SH-SY5Y (cell line): ENCODE results near the gene DNAH10.

Experiments
- GATA2 ChIP-seq: IDR thresholded peaks from 2 replicates; pipeline ENCODE4 v1.6.1; 2011; ENCODE audit warnings: mild to moderate bottlenecking, low read depth, low read length
- GATA3 ChIP-seq: IDR thresholded peaks from 2 replicates; pipeline ENCODE4 v1.6.1; 2011; ENCODE audit warnings: low read depth, mild to moderate bottlenecking, low read length, moderate library complexity

The DNAH10 gene, protein sequence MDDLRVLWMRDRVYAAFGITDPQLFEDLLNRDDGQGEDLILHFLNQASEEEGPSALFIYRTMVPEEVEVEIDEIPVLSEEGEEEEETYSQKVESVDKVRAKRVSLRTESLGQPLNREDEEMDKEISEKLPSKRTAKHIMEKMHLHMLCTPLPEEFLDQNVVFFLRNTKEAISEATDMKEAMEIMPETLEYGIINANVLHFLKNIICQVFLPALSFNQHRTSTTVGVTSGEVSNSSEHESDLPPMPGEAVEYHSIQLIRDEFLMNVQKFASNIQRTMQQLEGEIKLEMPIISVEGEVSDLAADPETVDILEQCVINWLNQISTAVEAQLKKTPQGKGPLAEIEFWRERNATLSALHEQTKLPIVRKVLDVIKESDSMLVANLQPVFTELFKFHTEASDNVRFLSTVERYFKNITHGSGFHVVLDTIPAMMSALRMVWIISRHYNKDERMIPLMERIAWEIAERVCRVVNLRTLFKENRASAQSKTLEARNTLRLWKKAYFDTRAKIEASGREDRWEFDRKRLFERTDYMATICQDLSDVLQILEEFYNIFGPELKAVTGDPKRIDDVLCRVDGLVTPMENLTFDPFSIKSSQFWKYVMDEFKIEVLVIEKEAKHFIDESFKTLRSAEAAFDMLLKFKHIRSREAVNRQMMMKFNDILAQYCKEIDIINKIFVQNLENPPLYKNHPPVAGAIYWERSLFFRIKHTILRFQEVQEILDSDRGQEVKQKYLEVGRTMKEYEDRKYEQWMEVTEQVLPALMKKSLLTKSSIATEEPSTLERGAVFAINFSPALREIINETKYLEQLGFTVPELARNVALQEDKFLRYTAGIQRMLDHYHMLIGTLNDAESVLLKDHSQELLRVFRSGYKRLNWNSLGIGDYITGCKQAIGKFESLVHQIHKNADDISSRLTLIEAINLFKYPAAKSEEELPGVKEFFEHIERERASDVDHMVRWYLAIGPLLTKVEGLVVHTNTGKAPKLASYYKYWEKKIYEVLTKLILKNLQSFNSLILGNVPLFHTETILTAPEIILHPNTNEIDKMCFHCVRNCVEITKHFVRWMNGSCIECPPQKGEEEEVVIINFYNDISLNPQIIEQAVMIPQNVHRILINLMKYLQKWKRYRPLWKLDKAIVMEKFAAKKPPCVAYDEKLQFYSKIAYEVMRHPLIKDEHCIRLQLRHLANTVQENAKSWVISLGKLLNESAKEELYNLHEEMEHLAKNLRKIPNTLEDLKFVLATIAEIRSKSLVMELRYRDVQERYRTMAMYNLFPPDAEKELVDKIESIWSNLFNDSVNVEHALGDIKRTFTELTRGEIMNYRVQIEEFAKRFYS (N-terminal part only)

DNA sequence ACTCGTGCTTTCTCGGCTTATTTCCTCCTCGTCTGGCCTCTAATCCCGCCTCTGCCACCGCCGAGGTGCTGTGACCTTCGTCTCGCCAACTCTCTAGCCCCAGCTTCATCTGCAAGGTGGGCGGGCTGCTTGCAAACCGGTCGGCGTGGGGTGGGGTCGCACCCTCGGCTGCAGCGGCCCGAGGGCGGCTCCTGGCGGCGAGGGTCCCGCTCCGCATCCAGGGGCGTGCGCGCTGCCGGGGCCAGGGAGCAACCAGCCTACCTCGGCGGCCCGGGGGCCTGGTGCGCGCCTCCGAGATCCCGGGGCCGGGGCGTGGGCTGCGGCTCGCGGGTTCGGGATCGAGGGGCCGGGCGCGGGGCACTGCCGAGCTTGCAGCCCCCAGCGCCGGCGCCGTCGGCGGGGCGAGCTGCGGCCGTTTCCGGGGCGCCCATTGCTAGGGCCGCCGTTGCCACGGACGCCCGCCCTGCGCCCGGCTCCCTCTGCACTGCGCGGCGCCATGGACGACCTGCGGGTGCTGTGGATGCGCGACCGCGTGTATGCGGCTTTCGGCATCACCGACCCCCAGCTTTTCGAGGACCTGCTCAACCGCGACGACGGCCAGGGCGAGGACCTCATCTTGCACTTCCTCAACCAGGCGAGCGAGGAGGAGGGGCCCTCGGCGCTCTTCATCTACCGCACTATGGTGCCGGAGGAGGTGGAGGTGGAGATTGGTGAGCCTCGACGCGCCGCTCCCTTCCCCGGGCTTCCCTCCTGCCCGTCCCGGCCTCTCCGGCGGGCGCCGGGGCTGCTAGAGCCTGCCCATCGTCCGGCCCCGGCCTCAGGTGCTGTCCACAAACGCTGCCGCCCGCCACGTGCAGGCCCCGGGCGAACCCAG, at the start of gene DNAH10:
DNAH10 (plus strand) TSS at position 461 of the 874 bp plus-strand sequence; CDS start at position 497, 36 bp downstream.
- TF ChIP-seq GATA2 = no peak
- TF ChIP-seq GATA3 = no peak

DNA sequence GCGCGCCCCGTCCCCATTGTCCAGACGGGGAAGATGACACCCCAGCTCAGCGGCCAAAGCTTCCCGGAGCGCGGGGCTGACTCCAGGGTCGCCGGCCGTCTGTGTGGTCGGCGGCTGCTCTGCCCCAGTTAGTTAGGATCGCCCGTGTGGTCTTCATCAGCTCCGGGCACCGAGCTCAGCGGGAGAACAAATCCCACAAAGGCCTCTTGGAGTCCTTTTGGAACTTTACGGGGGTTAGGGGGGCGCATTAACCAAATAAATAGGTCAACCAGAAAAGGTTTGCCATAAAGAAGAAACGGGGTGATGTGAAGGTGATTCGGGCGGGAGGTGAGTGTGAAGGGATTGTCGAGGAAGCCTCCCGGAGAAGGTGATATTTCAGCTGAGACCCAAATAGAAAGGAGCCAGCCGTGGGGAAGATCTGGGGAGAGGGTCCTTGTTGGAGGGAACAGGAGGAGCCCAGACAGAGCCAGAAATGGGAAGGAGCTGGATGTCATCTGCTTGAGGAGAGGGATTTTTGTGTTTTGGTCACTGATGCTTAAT, 49.3 kb upstream of the DNAH10 start:
- TF ChIP-seq GATA2 (no peak), GATA3 (no peak)

DNA sequence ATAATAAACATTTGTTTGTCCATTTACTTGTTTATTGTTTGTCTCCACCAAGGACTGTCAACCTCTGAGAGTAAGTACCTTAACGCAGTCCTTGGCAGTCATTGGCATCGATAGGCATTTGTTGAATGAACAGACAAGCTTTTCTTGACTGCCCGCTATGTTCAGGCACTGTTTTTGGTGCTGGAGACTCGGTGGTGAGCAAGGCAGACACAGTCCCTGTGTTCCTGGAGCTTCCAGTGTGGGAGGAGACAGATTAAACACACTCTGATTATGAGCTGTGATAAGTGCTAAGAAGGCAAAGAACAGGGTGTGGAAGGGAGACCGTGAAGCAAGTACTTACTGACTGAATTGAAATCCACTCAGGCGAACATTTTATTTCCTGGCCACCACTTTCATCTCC, 48.7 kb upstream of the DNAH10 start:
- no peak for TF ChIP-seq GATA3
- peak; percentile 52; the same call in 1 of the 2 replicates for TF ChIP-seq GATA2

DNA sequence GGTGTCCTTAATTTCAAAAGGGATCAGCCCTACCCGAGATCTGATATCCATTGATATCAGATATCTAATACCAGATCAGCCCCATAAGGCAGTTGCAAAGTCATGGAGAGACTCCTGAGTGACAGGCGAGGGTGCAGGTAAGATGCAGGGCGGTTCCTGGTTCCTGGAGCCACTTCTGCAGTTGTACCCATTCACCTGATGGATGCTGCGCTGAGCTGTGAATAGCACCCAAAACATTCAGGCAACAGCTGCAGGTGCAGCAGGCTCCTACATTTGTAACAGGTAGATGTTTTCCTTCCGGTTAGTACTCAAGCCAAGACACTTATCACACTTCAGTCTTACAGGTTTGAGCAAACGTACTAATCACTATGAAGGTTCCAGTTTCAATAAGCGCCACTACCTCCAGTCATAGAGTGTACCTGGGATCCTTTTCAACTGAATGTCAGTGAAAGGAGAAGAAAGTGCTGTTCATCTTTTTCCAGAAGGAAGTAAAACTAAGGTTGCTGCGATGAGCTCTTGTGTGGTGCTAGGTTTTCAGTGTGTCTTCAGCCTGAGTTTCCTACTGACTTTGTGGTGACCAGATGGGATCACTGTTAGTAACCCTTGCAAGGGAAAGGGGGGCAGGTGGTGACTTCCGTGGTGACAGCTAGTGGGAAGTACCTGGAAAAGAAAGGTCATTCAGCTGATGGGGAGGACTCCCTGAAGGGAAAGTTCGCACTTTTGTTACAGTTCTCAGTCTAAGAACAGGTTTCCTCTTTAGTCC, 48.1 kb upstream of the DNAH10 start:
- no peak for TF ChIP-seq GATA3
- TF ChIP-seq GATA2 = no peak

DNA sequence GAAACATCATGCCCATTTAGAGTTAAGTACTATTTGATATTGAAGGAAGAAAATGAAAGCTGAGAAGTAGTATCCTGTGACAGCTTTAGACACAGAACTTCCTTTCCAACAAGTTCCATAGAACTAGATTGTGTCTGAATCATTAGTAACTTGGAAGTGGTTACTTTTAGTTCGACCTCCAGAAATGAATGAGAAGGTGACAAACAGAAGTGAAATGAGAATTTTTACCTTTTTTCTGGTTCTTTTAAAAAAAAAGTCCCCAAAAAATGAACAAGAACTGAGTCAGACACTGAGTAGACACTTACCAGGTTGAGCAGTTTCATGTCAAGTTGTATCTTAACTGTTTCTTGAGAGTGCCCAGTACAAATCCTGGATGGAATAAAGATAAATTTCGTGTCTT, 46.9 kb upstream of the DNAH10 start:
- TF ChIP-seq GATA3 (no peak), GATA2 (no peak)

DNA sequence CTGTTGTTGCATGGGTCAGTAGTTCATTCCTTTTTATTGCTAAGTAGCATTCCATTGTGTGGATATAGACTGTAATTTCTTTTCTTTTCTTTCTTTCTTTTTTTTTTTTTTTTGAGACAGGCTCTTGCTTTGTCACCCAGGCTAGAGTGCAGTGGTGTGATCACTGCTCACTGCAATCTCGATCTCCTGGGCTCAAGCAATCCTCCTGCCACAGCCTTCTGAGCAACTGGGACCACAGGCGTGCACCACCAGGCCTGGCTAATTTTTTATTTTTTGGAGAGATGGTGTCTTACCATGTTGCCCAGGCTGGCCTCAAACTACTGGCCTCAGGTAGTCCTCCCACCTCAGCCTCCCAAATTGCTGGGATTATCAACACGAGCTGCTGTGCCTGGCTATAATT, 44.8 kb upstream of the DNAH10 start:
- no peak for TF ChIP-seq GATA3
- no peak for TF ChIP-seq GATA2

DNA sequence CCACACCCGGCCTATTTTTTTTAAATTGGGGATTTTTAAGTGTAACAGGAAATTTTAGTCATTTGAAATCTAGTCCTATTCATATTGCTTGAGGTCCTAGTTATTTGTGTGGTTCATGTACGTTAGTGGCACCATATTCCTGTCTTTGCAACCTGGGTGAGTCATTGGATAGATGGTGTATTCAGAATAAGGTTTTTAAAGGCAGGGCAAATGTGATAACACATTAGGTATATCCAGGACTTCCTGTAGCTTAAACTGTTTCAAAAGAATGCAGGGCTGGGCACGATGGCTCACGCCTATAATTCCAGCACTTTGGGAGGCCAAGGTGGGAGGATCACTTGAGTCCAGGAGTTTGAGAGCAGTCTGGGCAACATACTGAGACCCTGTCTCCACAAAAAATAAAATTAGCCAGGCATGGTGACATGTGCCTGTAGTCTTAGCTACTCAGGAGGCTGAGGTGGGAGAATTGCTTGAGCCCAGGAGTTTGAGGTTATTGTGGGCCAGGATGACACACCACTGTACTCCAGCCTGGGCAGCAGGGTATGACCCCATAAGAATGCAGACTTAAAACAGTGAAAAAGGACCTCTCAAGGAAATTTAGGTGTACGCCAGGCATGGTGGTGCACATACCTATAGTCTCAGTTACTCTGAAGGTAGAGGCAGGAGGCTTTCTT, 41.8 kb upstream of the DNAH10 start:
- TF ChIP-seq GATA3 (no peak), GATA2 (no peak)

DNA sequence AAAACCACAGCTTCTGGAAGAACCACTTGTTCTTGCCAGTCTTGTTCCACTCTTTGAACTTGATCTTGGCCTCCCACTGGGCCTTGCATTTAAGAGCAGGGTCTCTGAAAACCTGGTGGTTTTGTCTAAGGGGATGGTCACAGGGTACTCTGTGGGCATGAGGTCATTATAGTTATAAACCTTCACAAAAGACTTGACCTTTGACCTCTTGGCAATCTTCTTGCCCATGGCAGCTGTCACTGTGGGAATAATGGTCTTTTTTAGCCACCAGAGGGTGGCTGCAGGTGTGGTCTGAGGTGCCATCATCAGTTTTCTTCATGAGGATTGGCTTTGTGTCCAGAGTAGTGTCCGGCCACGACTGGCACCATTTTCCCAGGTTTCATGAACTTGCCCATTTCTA, 40.9 kb upstream of the DNAH10 start:
- TF ChIP-seq GATA3 = no peak
- TF ChIP-seq GATA2 = no peak

DNA sequence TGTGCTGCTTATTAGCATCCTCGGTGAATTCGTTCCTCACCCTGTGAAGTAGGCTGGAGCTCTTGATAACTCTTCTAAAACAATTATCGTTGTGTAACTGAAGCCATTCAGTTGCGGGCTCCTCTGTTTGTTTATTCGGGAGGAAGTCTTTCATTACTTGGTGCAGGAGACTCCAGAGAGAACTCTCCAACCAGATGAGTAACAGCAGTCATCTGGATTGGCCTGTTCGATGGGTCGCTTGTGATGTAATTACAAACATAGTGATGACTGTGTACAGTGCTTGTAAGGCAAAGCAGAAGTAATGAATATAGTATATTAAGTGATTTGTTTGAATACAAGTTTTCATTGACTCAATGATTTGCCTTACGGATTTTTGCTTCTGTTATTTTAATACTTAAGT, 39.1 kb upstream of the DNAH10 start:
- TF ChIP-seq GATA2 = no peak
- TF ChIP-seq GATA3 = no peak

DNA sequence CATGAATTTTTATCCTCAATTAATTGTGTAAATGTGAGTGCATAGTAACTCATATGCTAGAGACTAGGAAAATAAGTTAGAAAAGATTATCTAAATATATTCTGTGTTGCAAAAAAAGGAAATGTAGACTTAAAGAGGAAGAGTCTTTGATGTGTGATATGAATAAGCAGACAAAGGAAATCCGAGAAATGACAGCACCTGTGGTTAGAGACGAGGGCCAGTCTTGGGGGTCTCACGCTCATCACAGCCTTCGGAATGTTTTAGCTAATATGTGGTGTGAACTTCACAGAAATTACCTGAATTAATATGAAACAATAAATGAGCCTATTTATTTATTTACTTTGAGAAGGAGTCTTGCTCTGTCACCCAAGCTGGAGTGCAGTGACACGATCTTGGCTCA, 38.3 kb upstream of the DNAH10 start:
- no peak for TF ChIP-seq GATA3
- TF ChIP-seq GATA2 = no peak

DNA sequence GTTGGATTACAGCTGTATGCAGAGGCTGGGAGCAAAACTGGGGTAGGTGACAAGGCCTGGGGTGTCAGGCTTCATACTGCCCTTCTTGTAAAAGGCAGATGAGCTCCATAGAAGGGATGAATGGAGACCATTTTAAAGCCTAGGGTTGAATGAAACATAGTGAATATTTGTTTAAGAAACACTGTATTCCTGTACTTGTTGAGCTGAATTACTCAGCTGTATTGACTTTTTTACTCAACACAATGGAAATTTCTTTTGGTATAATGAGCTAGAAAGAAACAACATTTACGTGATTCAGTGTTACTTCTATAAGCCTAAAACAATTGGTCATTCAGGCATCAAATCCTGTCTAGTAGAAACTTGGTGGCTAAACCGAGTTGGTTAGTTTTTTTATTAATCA, 35.9 kb upstream of the DNAH10 start:
- TF ChIP-seq GATA2 (no peak), GATA3 (no peak)
